ENCODE results near the gene ERBB4.

ERBB4 gene

GRCh38 chr2:211845338-211846035 lies 693.1 kb downstream of the ERBB4 start:
- Histone ChIP-seq H3K27me3 (ENCODE audit: control insufficient read depth, low read length) (no peaks in the 10 kb centered on the region), H3K9me2 (replicated peaks; ENCODE audit: control insufficient read depth, low read length) (no peaks in the 10 kb centered on the region), H3K4me3 (ENCODE audit: low read length) (no peak overlapping the region), H3F3A (ENCODE audit: control insufficient read depth, insufficient read depth) (no peaks in the 10 kb centered on the region), H3K9me3 (ENCODE audit: control insufficient read depth, insufficient read depth, low read length) (no peaks in the 10 kb centered on the region), H3K4me1 (ENCODE audit: control insufficient read depth, low read length) (no peaks in the 10 kb centered on the region), H3K79me2 (ENCODE audit: control insufficient read depth, low read length) (no peaks in the 10 kb centered on the region), H3K27ac (ENCODE audit: low read depth, low read length) (no peak overlapping the region), H3K4me2 (ENCODE audit: low read length) (no peak overlapping the region), H4K20me1 (ENCODE audit: control insufficient read depth, insufficient read depth, low read depth, low read length) (no peaks in the 10 kb centered on the region), H3K36me3 (ENCODE audit: control insufficient read depth, low read length) (no peaks in the 10 kb centered on the region)
- TF ChIP-seq CTCF (IDR thresholded peaks at IDR 0.05; ENCODE audit: low read depth, low read length, poor library complexity, severe bottlenecking) (no peak), EZH2phosphoT487 (IDR thresholded peaks at IDR 0.05; ENCODE audit: borderline replicate concordance, low read length) (no peak)

GRCh38 chr2:211837706-211838105 lies 700.9 kb downstream of the ERBB4 start:
- Histone ChIP-seq H3K4me2 (ENCODE audit: low read length) (no peak overlapping the region), H3K4me3 (ENCODE audit: low read length) (no peak overlapping the region), H3K36me3 (ENCODE audit: control insufficient read depth, low read length) (no peaks in the 10 kb centered on the region), H3K27me3 (ENCODE audit: control insufficient read depth, low read length) (no peaks in the 10 kb centered on the region), H3K9me3 (ENCODE audit: control insufficient read depth, insufficient read depth, low read length) (no peaks in the 10 kb centered on the region), H3F3A (ENCODE audit: control insufficient read depth, insufficient read depth) (no peaks in the 10 kb centered on the region), H3K9me2 (replicated peaks; ENCODE audit: control insufficient read depth, low read length) (no peaks in the 10 kb centered on the region), H3K27ac (ENCODE audit: low read depth, low read length) (no peak overlapping the region), H3K79me2 (ENCODE audit: control insufficient read depth, low read length) (no peaks in the 10 kb centered on the region), H4K20me1 (ENCODE audit: control insufficient read depth, insufficient read depth, low read depth, low read length) (no peaks in the 10 kb centered on the region), H3K4me1 (ENCODE audit: control insufficient read depth, low read length) (no peaks in the 10 kb centered on the region)
- no peak for TF ChIP-seq EZH2phosphoT487 (IDR thresholded peaks at IDR 0.05; ENCODE audit: borderline replicate concordance, low read length)
- TF ChIP-seq CTCF (IDR thresholded peaks at IDR 0.05; ENCODE audit: low read depth, low read length, poor library complexity, severe bottlenecking) = no peak

- Histone ChIP-seq H3K79me2 (ENCODE audit: control insufficient read depth, low read length) (no peaks in the 10 kb centered on the region), H3K9me2 (replicated peaks; ENCODE audit: control insufficient read depth, low read length) (no peaks in the 10 kb centered on the region), H3K4me1 (ENCODE audit: control insufficient read depth, low read length) (no peaks in the 10 kb centered on the region), H3K27ac (ENCODE audit: low read depth, low read length) (no peak overlapping the region), H4K20me1 (ENCODE audit: control insufficient read depth, insufficient read depth, low read depth, low read length) (no peaks in the 10 kb centered on the region), H3F3A (ENCODE audit: control insufficient read depth, insufficient read depth) (no peaks in the 10 kb centered on the region), H3K27me3 (ENCODE audit: control insufficient read depth, low read length) (no peaks in the 10 kb centered on the region), H3K4me2 (ENCODE audit: low read length) (no peak overlapping the region), H3K36me3 (ENCODE audit: control insufficient read depth, low read length) (no peaks in the 10 kb centered on the region), H3K4me3 (ENCODE audit: low read length) (no peak overlapping the region), H3K9me3 (ENCODE audit: control insufficient read depth, insufficient read depth, low read length) (no peaks in the 10 kb centered on the region)
- TF ChIP-seq EZH2phosphoT487 (IDR thresholded peaks at IDR 0.05; ENCODE audit: borderline replicate concordance, low read length) (no peak), CTCF (IDR thresholded peaks at IDR 0.05; ENCODE audit: low read depth, low read length, poor library complexity, severe bottlenecking) (no peak)
These were observed 701.4 kb downstream of the ERBB4 start for GRCh38 chr2:211837206-211837605.

Data from DOHH2 (cell line).